Right lobe of liver (tissue), 4 donors: Measurements from ENCODE around the gene DMPK.

Source experiments
- POLR2A ChIP-seq: fragments of 450-650 bp; IDR thresholded peaks from one replicate; pipeline ENCODE4 v1.6.1; 2017; ENCODE audit warnings: antibody characterized with exemption, mild to moderate bottlenecking
- TF ChIP-seq, protein P1 (sequence below), 4 donors: fragments of 200-600 bp in 3 of 4; fragments of 450-650 bp in 1 of 4; IDR thresholded peaks; one replicate each; pipeline versions ENCODE4 v1.5.1 to v1.8.0; 2016 to 2022; ENCODE audit warnings: antibody characterized with exemption in 4 of 4, mild to moderate bottlenecking in 2 of 4
- donor health status: DM: no; HTN: no; CAD: no.
- donor health status: DM: no; HTN: no; CAD: no.
- donor health status: DM: no; HTN: yes; CAD: no.

DNA sequence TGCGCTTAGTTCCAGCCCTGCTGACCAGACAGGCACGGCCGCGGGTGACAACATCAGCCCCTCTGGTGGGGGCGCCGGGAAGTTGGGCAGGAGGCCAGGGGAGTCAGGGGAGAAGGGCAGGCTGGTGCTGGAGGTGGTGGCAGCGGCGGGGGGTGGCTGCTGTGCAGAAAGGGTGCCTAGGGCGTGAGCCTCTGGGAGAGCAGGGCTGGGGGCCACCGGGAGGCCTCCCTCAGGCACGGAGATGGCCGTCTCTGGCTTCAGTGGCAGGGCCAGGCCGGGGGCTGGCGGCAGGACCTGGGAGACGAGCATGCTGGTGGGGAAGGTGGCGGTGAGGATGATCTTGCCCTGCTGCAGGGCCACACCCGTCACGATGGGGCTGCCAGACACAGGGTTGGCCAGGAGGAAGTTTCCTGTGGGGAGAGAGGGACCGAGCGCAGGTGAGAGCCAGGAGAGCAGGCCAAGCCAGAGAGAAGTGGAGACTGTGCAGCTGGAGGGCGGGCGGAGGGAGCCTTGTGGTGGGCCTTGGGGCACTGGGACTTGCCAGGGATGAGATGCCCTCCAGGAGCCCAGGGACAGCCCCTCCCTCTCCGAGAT, 16.5 kb downstream of the DMPK start:
- TF ChIP-seq, protein P1, sequence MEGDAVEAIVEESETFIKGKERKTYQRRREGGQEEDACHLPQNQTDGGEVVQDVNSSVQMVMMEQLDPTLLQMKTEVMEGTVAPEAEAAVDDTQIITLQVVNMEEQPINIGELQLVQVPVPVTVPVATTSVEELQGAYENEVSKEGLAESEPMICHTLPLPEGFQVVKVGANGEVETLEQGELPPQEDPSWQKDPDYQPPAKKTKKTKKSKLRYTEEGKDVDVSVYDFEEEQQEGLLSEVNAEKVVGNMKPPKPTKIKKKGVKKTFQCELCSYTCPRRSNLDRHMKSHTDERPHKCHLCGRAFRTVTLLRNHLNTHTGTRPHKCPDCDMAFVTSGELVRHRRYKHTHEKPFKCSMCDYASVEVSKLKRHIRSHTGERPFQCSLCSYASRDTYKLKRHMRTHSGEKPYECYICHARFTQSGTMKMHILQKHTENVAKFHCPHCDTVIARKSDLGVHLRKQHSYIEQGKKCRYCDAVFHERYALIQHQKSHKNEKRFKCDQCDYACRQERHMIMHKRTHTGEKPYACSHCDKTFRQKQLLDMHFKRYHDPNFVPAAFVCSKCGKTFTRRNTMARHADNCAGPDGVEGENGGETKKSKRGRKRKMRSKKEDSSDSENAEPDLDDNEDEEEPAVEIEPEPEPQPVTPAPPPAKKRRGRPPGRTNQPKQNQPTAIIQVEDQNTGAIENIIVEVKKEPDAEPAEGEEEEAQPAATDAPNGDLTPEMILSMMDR (IDR thresholded peaks at IDR 0.05): no peak
- no peak for TF ChIP-seq POLR2A
